PC-9 (cell line): ENCODE data around the gene EPHA3.

ENCODE experiments used
- CTCF ChIP-seq: fragments of 200-600 bp; sonication (generic); conservative IDR thresholded peaks from 2 replicates; pipeline ENCODE4 v1.6.1; 2017; ENCODE audit warnings: mixed run types, antibody characterized with exemption, mild to moderate bottlenecking, moderate library complexity
- EZH2 ChIP-seq: fragments of 200-600 bp; sonication (generic); IDR thresholded peaks from 2 replicates; pipeline ENCODE4 v1.8.0; 2017; ENCODE audit warnings: antibody characterized with exemption, low read depth

GRCh38 chr3:89467898-89468363, 360.5 kb downstream of the EPHA3 start:
- TF ChIP-seq EZH2 (no peak), CTCF (no peak)
